Mesothelial cell of epicardium (in vitro differentiated cells): Measurements from ENCODE around the gene ERGIC1. TPM values are rescaled to one million over a fixed set of nuclear protein-coding genes. Genes with fewer than 3 reads are reported as not detected.

Experiments
- DNase-seq, 2 experiments: peaks; one replicate each; pipeline ENCODE4 v3.0.0; 2021; ENCODE audit warnings: low spot score in 2 of 2; ENCODE audit not compliant: unreplicated experiment in 2 of 2
- H3K27ac Mint-ChIP-seq: 2 replicates; pipeline ENCODE4 v1.8.0; 2021; ENCODE audit warnings: mixed read lengths
- H3K27me3 Mint-ChIP-seq: 2 replicates; pipeline ENCODE4 v1.8.0; 2021; ENCODE audit warnings: low read depth, mixed read lengths
- H3K36me3 Mint-ChIP-seq: 2 replicates; pipeline ENCODE4 v1.8.0; 2021; ENCODE audit warnings: mixed read lengths
- H3K4me1 Mint-ChIP-seq: 2 replicates; pipeline ENCODE4 v1.8.0; 2021; ENCODE audit warnings: mixed read lengths
- H3K4me3 Mint-ChIP-seq: 2 replicates; pipeline ENCODE4 v1.8.0; 2021; ENCODE audit warnings: mild to moderate bottlenecking, moderate library complexity, mixed read lengths
- H3K9me3 Mint-ChIP-seq: 2 replicates; pipeline ENCODE4 v1.8.0; 2021; ENCODE audit warnings: mixed read lengths
- CTCF ChIP-seq: fragments of 200-600 bp; sonication (generic); IDR thresholded peaks from one replicate; pipeline ENCODE4 v1.5.0; 2021; ENCODE audit warnings: antibody characterized with exemption; ENCODE audit not compliant: unreplicated experiment
- total RNA-seq: library from RNA; stranded (reverse); gene quantifications from 3 replicates; pipeline ENCODE4 v1.2.1, GENCODE V29; 2021

ERGIC1 gene
- total RNA-seq, 1 donor from 2014 or later: 107 TPM

DNA sequence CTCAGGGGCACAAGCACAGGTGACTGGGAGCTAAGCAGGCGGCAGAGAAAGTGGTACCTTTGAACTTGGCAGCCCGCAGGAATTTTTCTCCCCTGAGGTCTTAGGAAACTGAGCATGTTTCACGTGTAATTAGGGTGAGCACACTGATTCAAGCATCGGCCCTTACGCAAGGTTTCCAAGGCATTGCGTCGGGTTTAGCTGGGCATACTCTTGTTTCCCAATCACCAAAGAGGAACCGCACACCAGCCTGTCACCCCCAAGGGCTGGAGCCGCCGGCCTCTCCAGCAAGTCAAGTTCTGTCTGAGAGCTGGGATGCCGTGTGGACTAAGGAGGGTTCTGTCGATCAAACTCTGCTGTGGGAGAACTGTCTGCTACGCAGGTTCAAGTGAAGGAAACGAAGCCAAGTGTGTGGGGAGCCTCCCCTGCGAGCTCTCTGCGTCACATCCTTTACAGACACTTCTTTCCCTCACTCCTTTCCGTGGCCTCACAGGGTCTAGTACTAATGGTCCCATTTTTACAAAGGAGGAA is 53.0 kb downstream of the ERGIC1 start:
- Mint-ChIP-seq H3K4me1 (peaks cover 30% of the 10 kb centered on the region), H3K27ac (peak overlapping the region; percentile 98), H3K4me3 (no peak overlapping the region), H3K9me3 (peaks cover 5% of the 10 kb centered on the region), H3K36me3 (peaks cover 32% of the 10 kb centered on the region), H3K27me3 (no peaks in the 10 kb centered on the region)
- no peak for DNase-seq
- no peak for TF ChIP-seq CTCF

DNA sequence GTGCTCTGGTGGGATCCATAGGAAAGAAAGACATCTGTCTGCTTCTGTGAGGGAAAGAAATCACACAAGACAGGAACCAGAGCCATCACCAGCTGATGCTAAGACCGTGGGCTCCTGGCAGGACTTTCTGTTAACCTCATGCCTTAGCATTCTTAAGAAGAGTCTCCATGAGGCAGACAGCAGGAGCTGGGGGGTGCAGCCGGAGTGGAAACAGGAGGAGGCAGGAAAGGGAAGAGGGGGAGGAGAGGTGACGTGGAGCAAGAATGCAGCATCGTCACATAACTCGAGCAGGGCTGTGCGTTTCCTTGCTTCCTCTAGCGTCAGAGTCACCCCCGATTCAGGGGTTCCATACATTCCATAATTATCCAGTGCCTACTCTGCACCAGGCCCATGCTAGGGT is 53.6 kb downstream of the ERGIC1 start:
- Mint-ChIP-seq H3K4me3 (no peak overlapping the region), H3K27me3 (no peaks in the 10 kb centered on the region), H3K27ac (peak overlapping the region; percentile 98), H3K36me3 (peaks cover 28% of the 10 kb centered on the region), H3K4me1 (peaks cover 30% of the 10 kb centered on the region), H3K9me3 (peaks cover 5% of the 10 kb centered on the region)
- DNase-seq: peak; percentile 58 to 68
- TF ChIP-seq CTCF: no peak

- H3K36me3 Mint-ChIP-seq: peaks cover 17% of the 10 kb centered on the region
- peaks cover 24% of the 10 kb centered on the region for H3K4me1 Mint-ChIP-seq
- H3K27me3 Mint-ChIP-seq: no peaks in the 10 kb centered on the region
- H3K9me3 Mint-ChIP-seq: no peaks in the 10 kb centered on the region
- TF ChIP-seq CTCF: no peak
- DNase-seq: no peak
- no peak overlapping the region for H3K4me3 Mint-ChIP-seq
- no peak overlapping the region for H3K27ac Mint-ChIP-seq
These were observed 56.6 kb downstream of the ERGIC1 start for GRCh38 chr5:172890659-172891058.

DNA sequence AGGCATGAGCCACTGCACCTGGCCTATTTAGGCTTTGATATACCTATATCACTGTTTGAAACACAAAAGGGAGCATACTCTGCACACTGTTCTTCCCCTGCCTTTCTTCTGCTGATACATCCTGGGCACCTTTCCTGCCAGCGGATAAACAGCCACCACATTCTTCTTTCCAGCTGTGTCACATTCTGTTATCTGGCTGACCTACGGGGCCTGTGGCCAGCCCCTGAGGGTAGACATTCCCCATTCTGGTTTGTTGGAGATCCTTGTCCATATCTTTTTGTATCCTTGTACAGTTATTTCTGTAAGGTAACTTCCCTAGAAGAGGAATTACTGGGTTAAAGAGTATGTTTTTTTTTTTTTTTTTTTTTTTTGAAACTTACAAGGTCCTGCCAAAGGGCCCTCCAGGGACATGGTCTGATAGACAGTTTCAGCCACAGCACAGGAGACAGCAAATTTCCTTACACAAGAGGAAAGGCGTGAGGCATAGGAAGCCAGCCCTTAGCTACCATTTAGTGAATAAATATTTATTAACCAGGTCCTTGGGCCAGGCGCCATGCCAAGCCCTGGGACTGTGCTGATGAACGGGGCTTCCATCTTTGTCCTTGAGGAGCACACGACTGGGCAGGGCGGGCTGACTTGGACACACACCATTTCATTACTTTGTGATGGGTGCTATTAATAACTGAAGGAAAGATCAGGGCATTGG is 57.8 kb downstream of the ERGIC1 start:
- Mint-ChIP-seq H3K27me3 (no peaks in the 10 kb centered on the region), H3K27ac (peak overlapping the region; percentile 66), H3K9me3 (no peaks in the 10 kb centered on the region), H3K4me1 (peaks cover 12% of the 10 kb centered on the region), H3K4me3 (no peak overlapping the region), H3K36me3 (peaks cover 17% of the 10 kb centered on the region)
- no peak for DNase-seq
- TF ChIP-seq CTCF: no peak

GRCh38 chr5:172892713-172893112 is 58.7 kb downstream of the ERGIC1 start:
- H3K27ac Mint-ChIP-seq: peak overlapping the region; percentile 47
- H3K9me3 Mint-ChIP-seq: no peaks in the 10 kb centered on the region
- no peaks in the 10 kb centered on the region for H3K27me3 Mint-ChIP-seq
- H3K36me3 Mint-ChIP-seq: peaks cover 17% of the 10 kb centered on the region
- no peak overlapping the region for H3K4me3 Mint-ChIP-seq
- DNase-seq: no peak
- H3K4me1 Mint-ChIP-seq: peaks cover 9% of the 10 kb centered on the region
- TF ChIP-seq CTCF: no peak
